Loucy (cell line): ENCODE data around the gene INPP5F.
"Not testable (repeated sequence)": the region's sequence is repeated elsewhere in the genome, so short reads cannot be mapped to it uniquely, and the experiment has no call there.

ENCODE experiments used
- H2AFZ ChIP-seq: fragments of 200-600 bp; sonication (generic); 2 replicates; pipeline ENCODE4 v1.6.0; 2016; ENCODE audit warnings: antibody characterized with exemption, mild to moderate bottlenecking, low read length, moderate library complexity
- H3F3A ChIP-seq: fragments of 200-600 bp; 2 replicates; pipeline ENCODE4 v1.6.0; 2016; ENCODE audit warnings: antibody characterized with exemption, low read depth, mild to moderate bottlenecking
- H3K27me3 ChIP-seq: fragments of 200-600 bp; sonication (generic); 2 replicates; pipeline ENCODE4 v1.6.1; 2014; ENCODE audit warnings: low read length, mild to moderate bottlenecking; ENCODE audit not compliant: insufficient read depth, poor library complexity, severe bottlenecking
- H3K36me3 ChIP-seq: fragments of 200-600 bp; sonication (generic); 2 replicates; pipeline ENCODE4 v1.6.1; 2016; ENCODE audit warnings: low read length; ENCODE audit not compliant: insufficient read depth
- H3K4me1 ChIP-seq: fragments of 200-600 bp; sonication (generic); 2 replicates; pipeline ENCODE4 v1.5.1; 2014; ENCODE audit warnings: low read length, mild to moderate bottlenecking; ENCODE audit not compliant: insufficient read depth, poor library complexity, severe bottlenecking
- H3K4me2 ChIP-seq: fragments of 200-600 bp; sonication (generic); 2 replicates; pipeline ENCODE4 v1.6.0; 2014; ENCODE audit warnings: antibody characterized with exemption, low read length, low read depth, mild to moderate bottlenecking; ENCODE audit not compliant: poor library complexity, severe bottlenecking
- H3K4me3 ChIP-seq: fragments of 200-600 bp; sonication (generic); 2 replicates; pipeline ENCODE4 v1.5.1; 2014; ENCODE audit warnings: low read length, mild to moderate bottlenecking, mixed read lengths; ENCODE audit not compliant: poor library complexity, severe bottlenecking
- H3K79me2 ChIP-seq: fragments of 200-600 bp; sonication (generic); 2 replicates; pipeline ENCODE4 v1.6.1; 2014; ENCODE audit warnings: low read length; ENCODE audit not compliant: insufficient read depth
- H3K9ac ChIP-seq: fragments of 200-600 bp; sonication (generic); 2 replicates; pipeline ENCODE4 v1.6.0; 2014; ENCODE audit warnings: mild to moderate bottlenecking, low read depth, low read length, moderate library complexity; ENCODE audit not compliant: poor library complexity, severe bottlenecking
- H3K9me2 ChIP-seq: fragments of 200-600 bp; sonication (generic); replicated peaks from 2 replicates; pipeline ENCODE4 v1.6.1; 2016; ENCODE audit warnings: low read depth, low read length, mixed read lengths
- H3K9me3 ChIP-seq: fragments of 200-600 bp; sonication (generic); 2 replicates; pipeline ENCODE4 v1.6.1; 2014; ENCODE audit warnings: mild to moderate bottlenecking, antibody characterized with exemption, low read length, low read depth; ENCODE audit not compliant: insufficient read depth
- H4K20me1 ChIP-seq: fragments of 200-600 bp; sonication (generic); 2 replicates; pipeline ENCODE4 v1.6.0; 2014; ENCODE audit warnings: antibody characterized with exemption, low read length, mild to moderate bottlenecking; ENCODE audit not compliant: insufficient read depth, poor library complexity, severe bottlenecking
- CTCF ChIP-seq: fragments of 200-600 bp; sonication (generic); conservative IDR thresholded peaks from 2 replicates; pipeline ENCODE4 v1.5.1; 2014; ENCODE audit warnings: mild to moderate bottlenecking, antibody characterized with exemption, low read length
- EZH2phosphoT487 ChIP-seq: fragments of 200-600 bp; IDR thresholded peaks from 2 replicates; pipeline ENCODE4 v1.6.1; 2018; ENCODE audit warnings: antibody characterized with exemption, mild to moderate bottlenecking, moderate library complexity, borderline replicate concordance

Gene INPP5F

GRCh38 chr10:119705434-119705831 lies 20.4 kb upstream of the INPP5F start:
- no peaks in the 10 kb centered on the region for H3K79me2 ChIP-seq
- no peaks in the 10 kb centered on the region for H3K36me3 ChIP-seq
- H4K20me1 ChIP-seq, result no peaks in the 10 kb centered on the region
- no peaks in the 10 kb centered on the region for H3F3A ChIP-seq
- H2AFZ ChIP-seq, result no peak overlapping the region
- no peaks in the 10 kb centered on the region for H3K27me3 ChIP-seq
- no peak overlapping the region for H3K9ac ChIP-seq
- H3K4me3 ChIP-seq, result no peak overlapping the region
- no peaks in the 10 kb centered on the region for H3K9me2 ChIP-seq
- no peak for TF ChIP-seq EZH2phosphoT487
- 0 out of 2 replicates have a peak, but pooled peaks cover 2% of the 10 kb centered on the region for H3K9me3 ChIP-seq
- H3K4me2 ChIP-seq, result no peak overlapping the region
- no peaks in the 10 kb centered on the region for H3K4me1 ChIP-seq

- Histone ChIP-seq H3K4me3 (no peak overlapping the region), H3F3A (no peaks in the 10 kb centered on the region), H3K9me2 (no peaks in the 10 kb centered on the region), H2AFZ (no peak overlapping the region), H3K79me2 (no peaks in the 10 kb centered on the region), H3K36me3 (no peaks in the 10 kb centered on the region), H3K4me1 (no peaks in the 10 kb centered on the region), H4K20me1 (no peaks in the 10 kb centered on the region), H3K27me3 (no peaks in the 10 kb centered on the region), H3K9me3 (peaks cover 2% of the 10 kb centered on the region; the same call in 1 of the 2 replicates), H3K4me2 (no peak overlapping the region), H3K9ac (no peak overlapping the region)
- TF ChIP-seq CTCF (no peak), EZH2phosphoT487 (no peak)
Observed at GRCh38 chr10:119706521-119707278, 19.1 kb upstream of the INPP5F start.

GRCh38 chr10:119707331-119707730 lies 18.5 kb upstream of the INPP5F start:
- H3K4me1 ChIP-seq, H3K27me3 ChIP-seq, H3F3A ChIP-seq, H3K4me3 ChIP-seq, H3K4me2 ChIP-seq, H2AFZ ChIP-seq, H3K9ac ChIP-seq, H3K9me2 ChIP-seq, H3K36me3 ChIP-seq, H3K9me3 ChIP-seq, H3K79me2 ChIP-seq, H4K20me1 ChIP-seq: not testable (repeated sequence)

- not testable (repeated sequence) for H2AFZ ChIP-seq, H3K9me3 ChIP-seq, H3F3A ChIP-seq, H4K20me1 ChIP-seq, H3K79me2 ChIP-seq, H3K4me2 ChIP-seq, H3K4me3 ChIP-seq, H3K36me3 ChIP-seq, H3K4me1 ChIP-seq, H3K9me2 ChIP-seq, H3K27me3 ChIP-seq, H3K9ac ChIP-seq
Observed at GRCh38 chr10:119710935-119711334, 14.9 kb upstream of the INPP5F start.
